K562 treated with DMSO at 1 percent for 4 hours (cell line): Measurements from ENCODE around the gene CNNM1. TPM values are rescaled to one million over a fixed set of nuclear protein-coding genes. Genes with fewer than 3 reads are reported as not detected.

Experiments
- total RNA-seq: library from RNA; unstranded; fragments of 300-600 nt; gene quantifications from 2 replicates; pipeline ENCODE4 v1.2.3, GENCODE V29; 2022; ENCODE audit not compliant: insufficient read depth

Gene CNNM1
- not detected in 2 replicates for total RNA-seq

GRCh38 chr10:99329304-99329553 is at the start of gene CNNM1:
TSS of gene CNNM1 (plus strand) at chr10:99329356. CDS start at chr10:99329388, 32 bp downstream.

DNA sequence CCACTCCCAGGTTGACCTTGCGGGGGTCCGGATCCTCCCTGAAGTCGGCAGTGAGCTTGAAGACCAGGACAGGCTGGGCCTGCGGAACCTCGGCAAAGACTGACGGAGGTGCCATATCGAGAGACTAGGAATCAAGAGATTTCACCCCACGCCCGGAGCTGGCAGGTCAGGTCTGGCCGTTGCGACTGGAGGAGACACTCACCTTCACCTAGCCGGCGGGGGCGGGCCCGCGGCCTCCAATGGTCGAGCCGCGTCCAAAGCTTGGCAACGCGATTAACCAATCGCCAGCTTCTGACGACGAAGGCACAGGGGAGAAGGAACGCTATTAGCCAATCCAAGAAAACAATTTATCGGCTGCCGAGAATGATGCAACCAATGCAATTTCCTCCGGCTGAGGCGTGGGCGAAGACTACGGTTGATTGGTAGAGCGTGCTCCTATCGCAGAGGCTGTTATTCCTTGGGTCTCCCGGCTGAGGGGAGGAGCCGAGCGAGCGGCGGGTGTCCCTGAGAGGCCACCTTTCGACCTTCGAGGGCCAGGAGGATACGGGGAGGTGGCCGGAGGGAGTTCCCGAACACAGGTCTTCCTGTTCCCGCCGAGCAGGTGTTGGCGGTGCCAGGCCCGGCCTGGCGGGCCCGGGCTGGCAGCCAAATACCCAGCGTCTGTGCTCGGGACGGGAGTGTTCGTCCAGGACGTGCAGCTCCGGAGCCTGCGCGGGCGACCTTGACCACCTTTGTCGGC is 101.5 kb downstream of the CNNM1 start, which contains the start of gene GOT1:
Gene GOT1 (minus strand): TSS at position 174 of the 739 bp plus-strand sequence. CDS start 59 bp downstream, at position 115.

Other genes starting within 250 kb of the CNNM1 start
- not detected in 2 replicates for gene HPSE2, start 93.5 kb upstream of the CNNM1 start, total RNA-seq
- gene GOT1, start 101.3 kb downstream of the CNNM1 start, total RNA-seq, result 65.1 and 96.1 TPM in 2 replicates
- gene NKX2-3, start 203.6 kb downstream of the CNNM1 start, total RNA-seq, result not detected in 2 replicates